ENCODE measurements around the gene PARVA. TPM values are rescaled to one million over a fixed set of nuclear protein-coding genes. Genes with fewer than 3 reads are reported as not detected.

The PARVA gene
- total RNA-seq, 1 donor from 2014 or later = 75.4 TPM

DNA sequence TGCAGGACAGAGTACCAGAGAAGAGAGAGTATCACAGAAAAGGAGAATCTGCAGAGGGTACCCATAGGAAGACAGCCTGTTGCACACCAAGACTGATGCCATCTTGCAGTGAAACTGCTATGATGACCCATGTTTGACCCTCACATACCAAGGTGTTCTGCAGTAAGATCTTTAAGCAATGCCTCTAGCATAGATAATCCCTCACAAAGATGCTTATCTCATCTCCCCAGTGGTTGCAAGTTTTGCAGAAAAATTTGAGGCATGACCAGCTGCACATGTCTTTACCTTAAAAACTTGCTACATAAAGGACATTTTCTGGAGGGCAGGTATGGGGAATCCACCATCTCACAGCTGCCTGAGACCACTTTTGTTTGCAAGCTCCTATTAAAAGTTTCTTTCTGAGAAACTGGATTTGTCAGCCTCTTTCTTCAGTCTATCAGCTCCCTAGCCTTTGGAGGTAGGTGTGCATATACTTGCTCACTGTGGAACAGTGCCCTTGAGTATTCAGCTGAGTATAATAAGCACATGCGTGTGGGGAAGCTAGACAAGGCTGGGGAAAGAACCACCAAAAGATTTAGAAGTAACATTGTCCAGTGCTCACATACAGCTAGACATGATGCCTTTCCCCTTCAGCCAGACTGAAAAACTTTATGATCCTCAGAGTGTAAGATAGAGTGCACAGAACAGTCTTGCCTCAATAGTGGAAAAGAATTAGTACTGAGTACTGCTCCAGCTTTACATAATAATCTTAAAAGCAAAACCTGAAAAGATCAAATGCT, 196.5 kb downstream of the PARVA start:
- no peak overlapping the region for H3K27ac ChIP-seq (replicated peaks)
- H3K9me3 ChIP-seq (replicated peaks) = no peaks in the 10 kb centered on the region
- DNase-seq = no peak
- H3K27me3 ChIP-seq (ENCODE audit: low read depth) = no peaks in the 10 kb centered on the region
- H3K4me3 ChIP-seq = no peak overlapping the region
- TF ChIP-seq, protein P1, sequence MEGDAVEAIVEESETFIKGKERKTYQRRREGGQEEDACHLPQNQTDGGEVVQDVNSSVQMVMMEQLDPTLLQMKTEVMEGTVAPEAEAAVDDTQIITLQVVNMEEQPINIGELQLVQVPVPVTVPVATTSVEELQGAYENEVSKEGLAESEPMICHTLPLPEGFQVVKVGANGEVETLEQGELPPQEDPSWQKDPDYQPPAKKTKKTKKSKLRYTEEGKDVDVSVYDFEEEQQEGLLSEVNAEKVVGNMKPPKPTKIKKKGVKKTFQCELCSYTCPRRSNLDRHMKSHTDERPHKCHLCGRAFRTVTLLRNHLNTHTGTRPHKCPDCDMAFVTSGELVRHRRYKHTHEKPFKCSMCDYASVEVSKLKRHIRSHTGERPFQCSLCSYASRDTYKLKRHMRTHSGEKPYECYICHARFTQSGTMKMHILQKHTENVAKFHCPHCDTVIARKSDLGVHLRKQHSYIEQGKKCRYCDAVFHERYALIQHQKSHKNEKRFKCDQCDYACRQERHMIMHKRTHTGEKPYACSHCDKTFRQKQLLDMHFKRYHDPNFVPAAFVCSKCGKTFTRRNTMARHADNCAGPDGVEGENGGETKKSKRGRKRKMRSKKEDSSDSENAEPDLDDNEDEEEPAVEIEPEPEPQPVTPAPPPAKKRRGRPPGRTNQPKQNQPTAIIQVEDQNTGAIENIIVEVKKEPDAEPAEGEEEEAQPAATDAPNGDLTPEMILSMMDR (IDR thresholded peaks at IDR 0.05; ENCODE audit: borderline replicate concordance) = no peak
- H3K36me3 ChIP-seq = no peaks in the 10 kb centered on the region
- H3K4me1 ChIP-seq = no peaks in the 10 kb centered on the region
- intact Hi-C loops (cut with micrococcal nuclease) = no loop called here

DNA sequence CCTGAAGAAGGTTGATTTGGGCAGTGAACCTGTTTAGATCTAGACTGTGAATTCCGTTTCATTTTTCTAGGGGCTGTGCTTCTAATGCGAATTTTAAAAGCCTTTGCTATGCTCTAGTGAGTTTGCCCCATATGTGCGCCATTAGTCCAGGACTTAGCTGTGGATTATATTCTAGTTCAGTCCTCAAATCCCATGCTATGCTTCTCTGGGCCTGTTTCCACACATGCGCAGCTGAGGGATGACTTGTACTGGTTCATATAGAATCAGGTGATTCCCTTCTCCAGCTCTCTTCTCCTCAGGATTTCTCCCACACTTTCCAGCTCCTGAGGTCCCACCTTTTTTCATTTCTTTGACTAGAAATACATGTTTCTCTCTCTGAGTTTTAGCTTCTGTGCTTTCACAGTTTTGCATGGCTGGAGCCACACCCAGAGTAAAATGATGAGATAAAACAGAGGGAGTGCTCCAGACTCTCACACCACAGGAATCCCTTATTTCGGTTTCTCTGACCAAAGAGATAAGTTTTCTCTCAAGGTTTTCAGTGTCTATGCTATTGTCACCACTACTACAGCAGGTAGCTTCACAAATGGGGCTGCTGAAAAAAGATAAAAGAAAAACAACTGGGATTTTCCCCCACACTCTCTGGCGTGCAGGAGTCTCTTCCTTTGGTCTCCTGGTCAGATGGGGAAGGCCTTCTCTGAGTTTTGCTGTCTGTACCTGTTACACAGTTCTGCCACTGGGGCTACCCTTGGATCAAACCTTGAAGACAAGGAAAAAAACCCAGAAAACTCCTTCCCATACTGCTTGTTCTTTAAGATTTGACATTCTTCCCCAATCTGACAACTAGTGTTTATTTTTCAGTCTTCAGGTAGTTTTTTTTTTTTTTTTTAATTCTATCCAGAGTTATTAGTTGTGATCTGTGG, 200.6 kb downstream of the PARVA start:
- TF ChIP-seq, protein P1 (IDR thresholded peaks at IDR 0.05; ENCODE audit: borderline replicate concordance) = no peak
- intact Hi-C loops (cut with micrococcal nuclease) = no loop called here
- H3K9me3 ChIP-seq (replicated peaks) = no peaks in the 10 kb centered on the region

DNA sequence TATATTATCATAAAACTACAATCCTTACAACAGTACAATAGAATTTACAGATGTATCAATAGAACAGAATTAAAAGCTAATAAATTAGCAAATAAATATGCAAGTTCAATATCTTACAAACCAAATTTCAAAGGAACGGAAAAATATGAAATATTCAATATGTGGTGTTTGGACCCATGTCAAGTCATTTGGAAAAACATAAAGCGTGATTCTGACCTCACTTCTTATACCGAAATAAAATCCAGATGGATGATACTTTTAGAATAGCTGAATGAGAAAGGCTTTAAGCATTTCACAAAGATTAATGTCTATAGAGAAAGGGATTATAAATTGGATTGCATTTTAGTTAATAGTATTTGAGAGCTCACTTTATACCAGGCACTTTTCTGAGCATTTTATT, 204.0 kb downstream of the PARVA start:
- Histone ChIP-seq H3K4me1 (peaks cover 14% of the 10 kb centered on the region), H3K27me3 (ENCODE audit: low read depth) (no peaks in the 10 kb centered on the region), H3K36me3 (no peaks in the 10 kb centered on the region), H3K27ac (replicated peaks) (no peak overlapping the region), H3K4me3 (no peak overlapping the region), H3K9me3 (replicated peaks) (no peaks in the 10 kb centered on the region)
- intact Hi-C loops (cut with micrococcal nuclease) = no loop called here
- no peak for DNase-seq
- TF ChIP-seq, protein P1 (IDR thresholded peaks at IDR 0.05; ENCODE audit: borderline replicate concordance) = no peak

More for the DNA sequence above, 200.6 kb downstream of the PARVA start:
- no peaks in the 10 kb centered on the region for H3K4me1 ChIP-seq
- no peak for DNase-seq
- H3K27me3 ChIP-seq (ENCODE audit: low read depth) = no peaks in the 10 kb centered on the region
- H3K36me3 ChIP-seq = no peaks in the 10 kb centered on the region
- H3K4me3 ChIP-seq = no peak overlapping the region
- H3K27ac ChIP-seq (replicated peaks) = no peak overlapping the region

DNA sequence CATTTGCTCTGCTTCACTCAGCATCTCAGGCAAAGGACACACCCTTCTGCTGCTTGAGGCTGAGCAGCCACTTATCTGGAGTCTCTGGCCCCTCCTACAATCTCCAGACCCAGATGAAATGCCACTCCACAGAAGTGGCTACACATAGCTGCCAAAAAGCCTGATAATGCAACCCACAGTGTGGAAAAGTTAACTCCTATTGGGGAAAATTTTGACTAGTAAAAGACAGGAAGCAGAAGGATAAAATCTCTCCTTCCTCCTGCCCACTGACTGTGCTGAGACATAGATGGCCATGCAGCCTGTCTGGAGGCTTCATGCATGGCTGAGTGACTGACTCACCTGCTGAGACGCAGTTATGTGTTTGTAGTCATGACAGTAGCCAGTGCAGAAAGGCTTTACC, 204.6 kb downstream of the PARVA start:
- TF ChIP-seq, protein P1 (IDR thresholded peaks at IDR 0.05; ENCODE audit: borderline replicate concordance) = no peak
- H3K4me1 ChIP-seq = peaks cover 15% of the 10 kb centered on the region
- H3K9me3 ChIP-seq (replicated peaks) = no peaks in the 10 kb centered on the region
- no peaks in the 10 kb centered on the region for H3K36me3 ChIP-seq
- no peak overlapping the region for H3K4me3 ChIP-seq
- intact Hi-C loops (cut with micrococcal nuclease) = no loop called here
- DNase-seq = no peak
- no peaks in the 10 kb centered on the region for H3K27me3 ChIP-seq (ENCODE audit: low read depth)
- H3K27ac ChIP-seq (replicated peaks) = no peak overlapping the region
